Iris pigment epithelial cell (primary cell): ENCODE data around the gene PRSS35.
A peak's percentile ranks its signal among the peaks of the same experiment; 100 is the strongest.
"Not testable (repeated sequence)": the region's sequence is repeated elsewhere in the genome, so short reads cannot be mapped to it uniquely, and the experiment has no call there.

Experiments
- DNase-seq: peaks from one replicate; pipeline ENCODE4 v3.0.0-alpha.2; 2011; ENCODE audit warnings: low read depth

PRSS35 gene

GRCh38 chr6:83511901-83512681 lies at the start of gene PRSS35:
TSS of gene PRSS35 (plus strand) at chr6:83512534. CDS start at chr6:83523442, 10,908 bp downstream.
- DNase-seq = peak; percentile 47

GRCh38 chr6:83463886-83464285 lies 48.4 kb upstream of the PRSS35 start:
- peak; percentile 50 for DNase-seq

- no peak for DNase-seq
Measured at GRCh38 chr6:83464381-83465140, 47.8 kb upstream of the PRSS35 start.

- no peak for DNase-seq
Measured at GRCh38 chr6:83466328-83466727, 46.0 kb upstream of the PRSS35 start.

- no peak for DNase-seq
Measured at GRCh38 chr6:83467620-83468036, 44.7 kb upstream of the PRSS35 start.

GRCh38 chr6:83470001-83470400 lies 42.3 kb upstream of the PRSS35 start:
- DNase-seq = no peak

- DNase-seq = no peak
Measured at GRCh38 chr6:83470587-83470986, 41.7 kb upstream of the PRSS35 start.

- DNase-seq = no peak
Measured at GRCh38 chr6:83472767-83473166, 39.6 kb upstream of the PRSS35 start.

GRCh38 chr6:83474309-83474708 lies 38.0 kb upstream of the PRSS35 start:
- peak; percentile 18 for DNase-seq

GRCh38 chr6:83476971-83477370 lies 35.4 kb upstream of the PRSS35 start:
- no peak for DNase-seq

- DNase-seq = no peak
Measured at GRCh38 chr6:83479389-83479788, 32.9 kb upstream of the PRSS35 start.

GRCh38 chr6:83480470-83480869 lies 31.9 kb upstream of the PRSS35 start:
- no peak for DNase-seq

GRCh38 chr6:83481938-83482337 lies 30.4 kb upstream of the PRSS35 start:
- DNase-seq = not testable (repeated sequence)

GRCh38 chr6:83488448-83488847 lies 23.9 kb upstream of the PRSS35 start:
- no peak for DNase-seq

GRCh38 chr6:83488861-83489260 lies 23.5 kb upstream of the PRSS35 start:
- no peak for DNase-seq

GRCh38 chr6:83490217-83490807 lies 22.0 kb upstream of the PRSS35 start:
- DNase-seq = no peak

GRCh38 chr6:83505356-83505755 lies 7.0 kb upstream of the PRSS35 start:
- no peak for DNase-seq

- peak; percentile 11 for DNase-seq
Measured at GRCh38 chr6:83509441-83509840, 2.9 kb upstream of the PRSS35 start.

- DNase-seq = no peak
Measured at GRCh38 chr6:83510791-83511190, 1.5 kb upstream of the PRSS35 start.

- no peak for DNase-seq
Measured at GRCh38 chr6:83511266-83511665, 1.1 kb upstream of the PRSS35 start.

GRCh38 chr6:83514466-83514865 lies 2.1 kb downstream of the PRSS35 start:
- DNase-seq = no peak

GRCh38 chr6:83514866-83515466 lies 2.6 kb downstream of the PRSS35 start:
- peak; percentile 78 for DNase-seq

- no peak for DNase-seq
Measured at GRCh38 chr6:83517500-83517899, 5.2 kb downstream of the PRSS35 start.
